Lung (tissue), 12 donors: ENCODE results near the gene MEAK7. TPM values are rescaled to one million over a fixed set of nuclear protein-coding genes. Genes with fewer than 3 reads are reported as not detected.

Experiments used
- ATAC-seq: fragments of 200-7000 bp; cut with Tn5 transposase; one replicate; pipeline ENCODE4 v1.9.1; 2020; ENCODE audit warnings: moderate number of reproducible peaks; ENCODE audit not compliant: insufficient read depth, low FRiP score
- DNase-seq, 3 donors: peaks; one replicate each; pipeline ENCODE4 v3.0.0-alpha.2; 2013 to 2017
- H3K27ac ChIP-seq, 2 donors: one replicate each; pipeline ENCODE4 v1.5.1; 2013; ENCODE audit warnings: mild to moderate bottlenecking in 2 of 2, moderate library complexity in 2 of 2, control low read depth in 1 of 2, inconsistent platforms in 1 of 2, low read depth in 1 of 2, low read length in 1 of 2
- H3K27me3 ChIP-seq, 3 donors: one replicate each; pipeline ENCODE4 v1.5.1; 2013; ENCODE audit warnings: low read length in 2 of 3; ENCODE audit not compliant: control insufficient read depth in 3 of 3, insufficient read depth in 3 of 3
- H3K36me3 ChIP-seq, 4 donors: one replicate each; pipeline ENCODE4 v1.5.1; 2013; ENCODE audit warnings: low read length in 4 of 4, mild to moderate bottlenecking in 1 of 4, moderate library complexity in 1 of 4; ENCODE audit not compliant: control insufficient read depth in 4 of 4, insufficient read depth in 4 of 4
- H3K4me1 ChIP-seq, 5 donors: one replicate each; pipeline ENCODE4 v1.5.1; 2013; ENCODE audit warnings: low read length in 5 of 5, mild to moderate bottlenecking in 2 of 5, moderate library complexity in 1 of 5; ENCODE audit not compliant: control insufficient read depth in 5 of 5, insufficient read depth in 5 of 5
- H3K4me3 ChIP-seq: one replicate; pipeline ENCODE4 v1.5.1; 2013; ENCODE audit warnings: mild to moderate bottlenecking, control low read depth, moderate library complexity
- H3K9ac ChIP-seq, 2 donors: one replicate each; pipeline ENCODE4 v1.5.1; 2013; ENCODE audit warnings: low read length in 2 of 2, control low read depth in 1 of 2; ENCODE audit not compliant: insufficient read depth in 1 of 2
- H3K9me3 ChIP-seq, 4 donors: one replicate each; pipeline ENCODE4 v1.5.1; 2013; ENCODE audit warnings: low read length in 3 of 4, mild to moderate bottlenecking in 1 of 4, moderate library complexity in 1 of 4; ENCODE audit not compliant: control insufficient read depth in 4 of 4, insufficient read depth in 3 of 4
- CTCF ChIP-seq: IDR thresholded peaks from 2 replicates; pipeline ENCODE4 v1.5.1; 2012; ENCODE audit warnings: mild to moderate bottlenecking; ENCODE audit errors: control extremely low read depth, extremely low read depth
- WGBS, 2 donors: extraction: QIAGEN DNeasy Blood & Tissue Kit; methylation state at CpG; one replicate each; pipeline ENCODE4 v1.1.7; 2013; 5-methylcytosine and 5-hydroxymethylcytosine counted together
- polyA plus RNA-seq, 2 donors: library from polyadenylated mRNA; stranded (reverse); fragments of 200-250 nt; gene quantifications; one replicate each; pipeline ENCODE4 v1.2.1, GENCODE V29; 2013
- total RNA-seq, 2 donors: library from RNA; depleted of rRNA in 1 of 2; stranded (reverse); fragments of >200 nt in 1 of 2; gene quantifications; one replicate each; pipeline ENCODE4 v1.2.1, GENCODE V29; 2014 to 2021
- donor health status: control.
- donor health status: control.
- donor health status: Bipolar disorder and iron deficiency.
- donor health status: healthy.
- donor health status: DM: yes; HTN: yes; CAD: no.

Gene MEAK7
- total and polyA plus RNA-seq, 4 donors: 4.8 to 16.9 (median 11.2) TPM

DNA sequence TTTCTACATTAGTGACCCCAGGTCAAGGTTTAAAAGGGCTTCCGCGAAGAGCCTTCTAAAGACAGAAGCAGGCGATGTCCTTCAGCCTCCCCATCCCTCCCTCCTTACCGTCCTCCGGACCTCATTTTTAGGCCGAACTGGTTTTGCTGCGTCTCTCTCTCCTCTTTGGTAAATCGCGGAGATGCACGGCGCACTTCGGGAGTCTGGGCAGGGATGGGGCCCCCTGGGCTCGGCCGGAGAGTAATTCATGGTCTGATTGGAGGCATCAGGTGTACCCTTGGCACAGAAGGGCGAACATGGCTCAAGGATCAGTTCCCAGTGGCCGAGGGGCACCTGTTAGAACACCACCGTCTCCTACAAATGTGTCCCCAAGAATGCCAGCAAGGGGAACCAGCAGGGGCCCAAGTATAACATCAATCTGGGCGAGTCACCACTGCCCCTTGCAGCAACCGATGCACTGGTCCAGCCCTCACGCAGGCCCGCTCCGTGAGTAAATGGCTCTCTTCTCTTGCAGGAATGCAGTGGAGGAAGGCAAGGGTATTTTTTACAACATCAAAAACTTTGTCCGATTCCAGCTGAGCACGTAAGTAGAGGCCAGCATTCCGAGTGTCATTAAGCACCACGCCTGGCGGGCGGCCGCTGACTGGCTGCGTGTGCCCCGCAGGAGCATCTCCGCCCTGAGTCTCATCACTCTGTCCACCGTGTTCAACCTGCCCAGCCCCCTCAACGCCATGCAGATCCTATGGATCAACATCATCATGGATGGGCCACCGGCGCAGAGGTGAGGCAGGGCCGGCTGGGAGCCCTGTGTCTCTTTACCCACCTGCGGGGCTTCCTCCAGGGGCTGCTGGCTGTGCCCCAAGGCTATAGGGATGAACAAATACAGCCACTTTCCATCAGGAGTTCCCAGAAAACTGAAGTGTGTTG is 45.6 kb downstream of the MEAK7 start:
- Histone ChIP-seq H3K4me1 (no peaks in the 10 kb centered on the region), H3K9ac (no peak overlapping the region), H3K9me3 (no peaks in the 10 kb centered on the region), H3K27me3 (no peaks in the 10 kb centered on the region), H3K4me3 (no peak overlapping the region), H3K36me3 (peaks cover 0 to 22% (median 0%) of the 10 kb centered on the region in 4 donors), H3K27ac (no peak overlapping the region)
- TF ChIP-seq CTCF: no peak
- WGBS, 2 donors: 93 to 95% methylated on average over 38 of the region's 38 CpGs
- DNase-seq: no peak
- ATAC-seq: no peak

DNA sequence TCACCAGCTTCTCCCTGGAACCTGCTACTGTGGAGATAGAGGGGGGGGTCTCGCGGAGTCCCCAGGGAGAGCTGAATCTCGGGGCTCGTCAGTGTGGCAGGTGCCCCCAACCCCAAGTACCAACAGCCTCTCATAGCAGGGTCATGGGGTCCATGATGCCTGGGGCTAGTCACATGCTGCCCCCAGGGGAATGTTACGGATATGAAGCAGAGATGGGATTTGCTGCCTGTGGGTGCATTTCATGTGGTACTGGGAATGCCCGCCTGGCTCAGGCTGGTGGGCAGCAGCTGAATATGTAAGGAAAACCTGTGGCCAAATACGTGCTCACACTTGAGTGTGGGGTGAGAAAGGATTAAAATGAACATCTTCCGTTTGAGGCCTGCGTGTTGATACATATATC is 49.4 kb downstream of the MEAK7 start:
- TF ChIP-seq CTCF: no peak
- H3K9ac ChIP-seq: no peak overlapping the region
- H3K27ac ChIP-seq: no peak overlapping the region
- DNase-seq (no peak), ATAC-seq (no peak)
- no peak overlapping the region for H3K4me3 ChIP-seq
- H3K9me3 ChIP-seq: no peaks in the 10 kb centered on the region
- peaks cover 0 to 9% (median 0%) of the 10 kb centered on the region in 4 donors for H3K36me3 ChIP-seq
- no peaks in the 10 kb centered on the region for H3K27me3 ChIP-seq
- H3K4me1 ChIP-seq: no peaks in the 10 kb centered on the region
- 95 to 96% methylated on average over 9 of the region's 9 CpGs for WGBS, 2 donors

Other genes starting within 250 kb of the MEAK7 start
- gene WFDC1, start 209.8 kb downstream of the MEAK7 start, total RNA-seq: 10 to 100 TPM in 1 of 2 donors, 1 to 10 TPM in 1; 6.5 to 14.8 TPM
- 10 to 100 TPM in 1 of 2 donors, 1 to 10 TPM in 1; 9.9 to 12.9 TPM for gene WFDC1, start 209.8 kb downstream of the MEAK7 start, polyA plus RNA-seq
- 10 to 100 TPM; 50.0 to 96.8 TPM for gene ATP2C2, start 136.1 kb downstream of the MEAK7 start, total RNA-seq
- gene ATP2C2, start 136.1 kb downstream of the MEAK7 start, polyA plus RNA-seq: 10 to 100 TPM; 21.3 to 25.0 TPM
- gene COTL1, start 113.4 kb upstream of the MEAK7 start, total RNA-seq: 100 to 1,000 TPM in 1 of 2 donors, 10 to 100 TPM in 1; 62.4 to 204 TPM
- 100 to 1,000 TPM in 1 of 2 donors, 10 to 100 TPM in 1; 80.1 to 223 TPM for gene COTL1, start 113.4 kb upstream of the MEAK7 start, polyA plus RNA-seq
- gene KLHL36, start 143.9 kb upstream of the MEAK7 start, total RNA-seq: 10 to 100 TPM; 36.9 to 52.7 TPM
- gene KLHL36, start 143.9 kb upstream of the MEAK7 start, polyA plus RNA-seq: 10 to 100 TPM; 18.1 to 27.7 TPM
- 10 to 100 TPM; 70.5 to 77.5 TPM for gene USP10, start 195.3 kb upstream of the MEAK7 start, total RNA-seq
- 10 to 100 TPM; 18.5 to 55.5 TPM for gene USP10, start 195.3 kb upstream of the MEAK7 start, polyA plus RNA-seq